ENCODE data around the gene EXOSC1. TPM values are rescaled to one million over a fixed set of nuclear protein-coding genes. Genes with fewer than 3 reads are reported as not detected.
"Not testable (repeated sequence)": the region's sequence is repeated elsewhere in the genome, so short reads cannot be mapped to it uniquely, and the experiment has no call there.

EXOSC1 gene
- total RNA-seq, 1 donor from 2014 or later: 34.2 TPM

DNA sequence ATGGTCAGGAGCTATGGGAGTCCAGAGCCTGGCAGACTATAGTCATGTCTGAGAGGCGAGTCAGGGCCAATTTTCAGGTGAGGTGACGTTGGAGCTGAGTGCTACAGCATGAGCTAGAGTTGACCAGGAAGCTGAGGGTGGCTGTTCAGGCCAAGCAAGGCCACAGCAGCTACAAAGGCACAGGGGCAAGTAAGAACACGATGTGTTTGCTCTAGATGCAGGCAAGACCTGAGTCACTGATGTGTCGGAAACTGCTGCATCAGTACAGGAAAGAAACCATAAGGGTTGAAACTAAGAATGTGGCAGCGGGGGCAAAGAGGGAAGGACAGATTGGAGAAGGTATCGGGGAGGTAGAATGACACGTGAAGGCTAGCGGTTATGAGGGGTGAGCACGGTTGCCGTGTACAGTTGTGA, 32.9 kb downstream of the EXOSC1 start:
- TF ChIP-seq, protein P1, sequence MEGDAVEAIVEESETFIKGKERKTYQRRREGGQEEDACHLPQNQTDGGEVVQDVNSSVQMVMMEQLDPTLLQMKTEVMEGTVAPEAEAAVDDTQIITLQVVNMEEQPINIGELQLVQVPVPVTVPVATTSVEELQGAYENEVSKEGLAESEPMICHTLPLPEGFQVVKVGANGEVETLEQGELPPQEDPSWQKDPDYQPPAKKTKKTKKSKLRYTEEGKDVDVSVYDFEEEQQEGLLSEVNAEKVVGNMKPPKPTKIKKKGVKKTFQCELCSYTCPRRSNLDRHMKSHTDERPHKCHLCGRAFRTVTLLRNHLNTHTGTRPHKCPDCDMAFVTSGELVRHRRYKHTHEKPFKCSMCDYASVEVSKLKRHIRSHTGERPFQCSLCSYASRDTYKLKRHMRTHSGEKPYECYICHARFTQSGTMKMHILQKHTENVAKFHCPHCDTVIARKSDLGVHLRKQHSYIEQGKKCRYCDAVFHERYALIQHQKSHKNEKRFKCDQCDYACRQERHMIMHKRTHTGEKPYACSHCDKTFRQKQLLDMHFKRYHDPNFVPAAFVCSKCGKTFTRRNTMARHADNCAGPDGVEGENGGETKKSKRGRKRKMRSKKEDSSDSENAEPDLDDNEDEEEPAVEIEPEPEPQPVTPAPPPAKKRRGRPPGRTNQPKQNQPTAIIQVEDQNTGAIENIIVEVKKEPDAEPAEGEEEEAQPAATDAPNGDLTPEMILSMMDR (IDR thresholded peaks at IDR 0.05; ENCODE audit: insufficient read depth, low read length, severe bottlenecking): no peak
- FAIRE-seq: peak; percentile 99
- Histone ChIP-seq H3K36me3 (ENCODE audit: control insufficient read depth, insufficient read depth, low read length) (no peaks in the 10 kb centered on the region), H3K4me3 (ENCODE audit: low read depth, low read length) (no peak overlapping the region), H3K27me3 (ENCODE audit: control insufficient read depth, insufficient read depth, low read length) (no peaks in the 10 kb centered on the region)
- peak; percentile 99 for DNase-seq (ENCODE audit: low read depth)

DNA sequence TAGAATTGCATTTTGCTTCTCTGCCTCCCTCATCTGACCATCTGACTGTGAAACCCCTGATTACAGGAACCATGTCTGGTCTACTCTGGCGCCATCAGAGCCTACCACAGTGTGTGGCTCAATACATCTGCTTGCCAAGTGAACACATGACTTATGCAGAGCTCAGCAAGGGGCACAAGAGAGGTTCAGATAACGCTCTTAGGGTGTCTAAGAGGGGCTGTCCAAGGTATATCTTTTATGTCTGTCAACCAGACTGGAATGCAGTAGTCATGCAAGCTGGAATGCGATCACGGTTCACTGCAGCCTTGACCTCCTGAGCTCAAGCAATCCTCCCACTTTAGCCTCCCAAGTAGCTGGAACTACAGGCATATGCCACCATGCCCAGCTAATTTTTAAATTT, 34.4 kb downstream of the EXOSC1 start:
- Histone ChIP-seq H3K36me3 (ENCODE audit: control insufficient read depth, insufficient read depth, low read length) (no peaks in the 10 kb centered on the region), H3K27me3 (ENCODE audit: control insufficient read depth, insufficient read depth, low read length) (no peaks in the 10 kb centered on the region), H3K4me3 (ENCODE audit: low read depth, low read length) (no peak overlapping the region)
- FAIRE-seq (no peak), DNase-seq (ENCODE audit: low read depth) (no peak)
- TF ChIP-seq, protein P1 (IDR thresholded peaks at IDR 0.05; ENCODE audit: insufficient read depth, low read length, severe bottlenecking): no peak

DNA sequence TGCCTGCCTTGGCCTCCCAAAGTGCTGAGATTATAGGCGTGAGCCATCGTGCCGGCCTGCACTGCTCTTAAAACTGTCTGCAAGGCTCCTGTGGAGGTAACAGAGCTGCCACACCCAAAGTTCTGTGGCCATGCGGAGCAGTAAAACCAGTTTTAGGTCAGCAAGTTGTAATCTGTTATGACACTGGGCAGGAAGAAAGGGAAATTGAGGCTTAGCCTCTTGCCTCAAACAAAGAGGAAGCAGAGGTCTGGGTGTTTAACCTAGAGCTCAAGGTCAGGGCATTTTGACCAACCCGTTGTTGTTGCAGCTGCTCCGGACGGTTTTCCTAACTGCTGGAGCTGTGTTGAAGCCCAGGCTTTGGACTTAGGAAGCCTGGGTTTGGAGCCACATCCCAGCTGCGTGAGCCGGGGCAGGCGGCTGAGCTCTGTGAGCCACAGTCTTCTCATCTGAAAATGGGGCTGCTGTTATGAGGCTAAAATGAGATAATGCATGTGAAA, 37.3 kb downstream of the EXOSC1 start:
- TF ChIP-seq, protein P1 (IDR thresholded peaks at IDR 0.05; ENCODE audit: insufficient read depth, low read length, severe bottlenecking): no peak
- DNase-seq (ENCODE audit: low read depth) (peak; percentile 84), FAIRE-seq (no peak)
- no peaks in the 10 kb centered on the region for H3K27me3 ChIP-seq (ENCODE audit: control insufficient read depth, insufficient read depth, low read length)
- no peaks in the 10 kb centered on the region for H3K36me3 ChIP-seq (ENCODE audit: control insufficient read depth, insufficient read depth, low read length)
- no peak overlapping the region for H3K4me3 ChIP-seq (ENCODE audit: low read depth, low read length)

DNA sequence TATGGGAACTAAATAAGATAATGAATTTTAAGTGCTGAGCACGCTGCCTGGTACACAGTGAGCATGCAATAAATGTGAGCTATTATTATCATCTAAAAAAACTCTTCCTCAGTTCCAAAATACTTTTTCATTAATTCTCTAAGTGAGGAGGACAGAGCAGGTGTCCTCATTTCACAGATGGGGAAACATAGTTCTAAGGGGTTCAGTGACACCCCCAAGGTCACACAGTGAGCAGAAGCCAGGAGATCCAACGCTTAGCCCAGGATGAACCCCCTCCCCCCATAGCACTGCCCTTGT, 37.9 kb downstream of the EXOSC1 start:
- Histone ChIP-seq H3K36me3 (ENCODE audit: control insufficient read depth, insufficient read depth, low read length) (no peaks in the 10 kb centered on the region), H3K27me3 (ENCODE audit: control insufficient read depth, insufficient read depth, low read length) (no peaks in the 10 kb centered on the region), H3K4me3 (ENCODE audit: low read depth, low read length) (no peak overlapping the region)
- FAIRE-seq: no peak
- TF ChIP-seq, protein P1 (IDR thresholded peaks at IDR 0.05; ENCODE audit: insufficient read depth, low read length, severe bottlenecking): no peak
- DNase-seq (ENCODE audit: low read depth): no peak

DNA sequence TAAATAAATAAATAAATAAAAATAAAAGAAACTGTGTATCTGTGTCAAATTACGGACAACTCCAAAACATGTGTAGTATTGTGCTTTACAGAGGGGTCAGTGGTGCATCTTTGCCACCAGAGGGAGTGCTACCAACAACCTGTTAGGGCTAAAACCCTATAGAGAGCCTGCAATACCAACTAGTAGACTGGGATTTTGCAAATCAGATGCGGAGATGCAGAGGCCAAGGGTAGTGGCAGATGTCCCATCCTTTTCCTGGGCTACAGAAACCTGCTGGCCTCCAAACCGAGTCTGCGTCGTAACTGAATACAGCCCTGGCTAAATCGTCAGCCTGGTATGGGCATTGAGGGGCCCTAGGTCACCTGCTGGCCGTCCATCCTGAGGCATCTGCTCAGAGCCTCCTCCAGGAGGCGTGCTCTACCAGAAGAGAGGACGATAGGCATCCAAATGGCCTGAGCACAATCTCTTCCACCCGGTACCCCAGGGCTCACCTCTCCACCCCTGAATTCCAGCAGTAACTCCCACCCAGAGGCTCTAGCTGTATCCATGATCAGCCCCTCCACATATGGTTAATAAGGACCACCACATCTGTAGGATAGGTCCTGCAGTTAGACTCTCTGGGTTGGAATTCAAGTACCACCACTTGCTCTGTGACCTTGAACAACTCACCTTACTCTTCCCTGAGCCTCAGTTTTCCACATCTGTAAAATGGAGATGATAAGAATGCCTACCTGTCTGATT, 38.4 kb downstream of the EXOSC1 start:
- peak; percentile 82 for DNase-seq (ENCODE audit: low read depth)
- Histone ChIP-seq H3K27me3 (ENCODE audit: control insufficient read depth, insufficient read depth, low read length) (no peaks in the 10 kb centered on the region), H3K36me3 (ENCODE audit: control insufficient read depth, insufficient read depth, low read length) (no peaks in the 10 kb centered on the region), H3K4me3 (ENCODE audit: low read depth, low read length) (no peak overlapping the region)
- no peak for FAIRE-seq
- TF ChIP-seq, protein P1 (IDR thresholded peaks at IDR 0.05; ENCODE audit: insufficient read depth, low read length, severe bottlenecking): peak; percentile 61

DNA sequence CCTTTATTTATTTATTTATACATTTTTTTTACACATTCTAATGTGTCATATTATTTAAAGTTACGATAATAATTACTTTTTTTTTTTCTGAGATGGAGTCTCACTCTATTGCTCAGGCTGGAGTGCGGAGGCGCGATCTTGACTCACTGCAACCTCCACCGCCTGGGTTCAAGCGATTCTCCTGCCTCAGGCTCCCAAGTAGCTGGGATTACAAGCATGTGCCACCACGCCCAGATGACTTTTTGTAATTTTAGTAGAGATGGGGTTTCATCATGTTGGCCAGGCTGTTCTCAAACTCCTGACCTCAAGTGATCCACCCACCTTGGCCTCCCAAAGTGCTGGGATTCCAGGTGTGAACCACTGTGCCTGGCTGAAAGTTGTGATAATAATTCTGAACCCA, 39.3 kb downstream of the EXOSC1 start:
- H3K36me3 ChIP-seq (ENCODE audit: control insufficient read depth, insufficient read depth, low read length); FAIRE-seq; H3K27me3 ChIP-seq (ENCODE audit: control insufficient read depth, insufficient read depth, low read length); H3K4me3 ChIP-seq (ENCODE audit: low read depth, low read length): not testable (repeated sequence)
- peak; percentile 57 for DNase-seq (ENCODE audit: low read depth)

Data from bronchial epithelial cell (primary cell).